Amniotic epithelial cell (primary cell): Measurements from ENCODE around the gene MMP10.
"Not testable (repeated sequence)": the region's sequence is repeated elsewhere in the genome, so short reads cannot be mapped to it uniquely, and the experiment has no call there.

Experiments used
- DNase-seq: peaks from one replicate; pipeline ENCODE4 v3.0.0-alpha.2; 2010; ENCODE audit warnings: low read depth

MMP10 gene

DNA sequence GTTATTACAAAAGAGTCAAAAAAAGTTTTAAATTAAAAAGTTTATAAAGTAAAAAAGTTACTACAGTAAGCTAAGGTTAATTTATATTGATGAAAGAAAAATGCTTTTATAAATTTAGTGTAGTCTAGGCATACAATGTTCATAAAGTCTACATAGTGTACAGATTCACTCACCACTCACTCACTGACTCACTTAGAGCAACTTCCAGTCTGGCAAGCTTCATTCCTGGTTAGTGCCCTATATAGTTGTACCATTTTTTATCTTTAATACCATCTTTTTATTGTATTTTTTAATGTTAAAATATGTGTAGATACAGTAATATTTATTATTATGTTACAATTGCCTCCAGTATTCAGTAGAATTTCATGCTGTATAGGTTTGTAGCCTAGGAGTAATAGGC lies 2.6 kb upstream of the MMP10 start:
- DNase-seq: no peak

DNA sequence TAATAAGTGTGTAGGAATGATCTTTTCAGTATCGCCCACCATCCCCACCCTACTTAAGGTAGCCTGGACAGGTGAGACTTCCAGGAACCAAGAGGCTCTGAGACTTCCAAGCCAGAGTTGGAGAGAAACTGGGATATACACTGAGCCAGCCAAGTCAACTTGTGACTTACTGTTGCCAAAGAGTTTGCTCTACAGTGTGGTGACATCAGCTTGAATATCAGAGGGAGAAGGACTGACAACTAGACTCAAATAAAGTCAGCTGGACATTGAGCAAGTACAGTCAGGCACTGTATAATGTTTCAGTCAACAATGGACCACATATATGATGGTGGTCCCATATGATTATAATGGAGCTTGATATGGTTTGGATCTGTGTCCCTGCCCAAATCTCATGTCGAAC lies 1.2 kb upstream of the MMP10 start:
- no peak for DNase-seq

DNA sequence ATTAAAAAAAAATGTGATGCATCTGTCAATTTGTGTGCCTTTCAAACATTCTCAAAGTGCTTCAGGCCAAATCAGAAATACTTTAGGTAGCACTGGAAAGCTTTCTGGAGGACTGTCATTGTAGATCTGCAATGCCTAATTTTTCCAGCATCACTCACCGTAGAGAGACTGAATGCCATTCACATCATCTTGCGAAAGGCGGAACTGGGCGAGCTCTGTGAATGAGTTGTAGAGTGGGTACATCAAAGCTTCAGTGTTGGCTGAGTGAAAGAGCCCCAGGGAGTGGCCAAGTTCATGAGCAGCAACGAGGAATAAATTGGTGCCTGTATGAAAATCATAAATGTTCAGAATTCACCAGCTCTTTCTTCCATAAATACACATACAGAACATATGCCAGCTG lies 4.0 kb downstream of the MMP10 start:
- DNase-seq: no peak

DNA sequence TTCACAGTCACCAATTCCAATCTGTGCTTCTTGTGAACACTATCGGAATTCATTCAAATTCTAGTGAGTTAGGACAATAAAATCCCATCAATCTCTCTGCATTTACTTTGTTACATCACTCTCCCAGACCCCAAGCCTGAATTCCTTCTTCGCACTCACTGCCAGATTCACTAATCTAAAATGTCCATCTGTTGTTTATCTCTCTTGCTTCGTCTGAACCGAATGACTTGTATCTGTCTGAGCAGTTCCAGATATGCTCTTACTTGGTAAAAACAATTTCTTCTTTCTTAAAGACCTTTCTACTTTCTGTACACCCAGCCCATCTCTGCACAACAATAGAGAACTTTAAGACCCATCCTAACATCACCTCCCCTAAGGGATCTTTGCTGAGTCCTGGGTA lies 7.0 kb downstream of the MMP10 start:
- peak; percentile 36 for DNase-seq

DNA sequence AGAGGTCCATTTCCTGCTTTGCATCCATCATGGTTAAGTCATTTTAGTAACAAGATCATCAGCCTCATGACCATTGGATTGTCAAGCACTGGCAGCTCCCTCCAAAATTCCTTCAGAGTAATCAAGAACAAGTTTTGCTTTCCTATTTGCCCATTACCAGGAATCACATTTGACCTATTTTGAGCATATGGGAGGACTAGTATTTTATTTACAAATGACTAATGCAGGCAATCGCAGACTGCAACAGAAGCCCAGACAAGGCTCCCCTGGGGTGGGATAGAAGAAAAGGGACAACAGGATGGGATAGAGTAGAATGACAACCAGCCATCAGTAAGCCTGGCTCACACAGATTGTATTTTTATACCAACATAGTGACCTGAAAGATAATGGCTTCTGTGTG lies 9.1 kb downstream of the MMP10 start:
- DNase-seq: no peak

DNA sequence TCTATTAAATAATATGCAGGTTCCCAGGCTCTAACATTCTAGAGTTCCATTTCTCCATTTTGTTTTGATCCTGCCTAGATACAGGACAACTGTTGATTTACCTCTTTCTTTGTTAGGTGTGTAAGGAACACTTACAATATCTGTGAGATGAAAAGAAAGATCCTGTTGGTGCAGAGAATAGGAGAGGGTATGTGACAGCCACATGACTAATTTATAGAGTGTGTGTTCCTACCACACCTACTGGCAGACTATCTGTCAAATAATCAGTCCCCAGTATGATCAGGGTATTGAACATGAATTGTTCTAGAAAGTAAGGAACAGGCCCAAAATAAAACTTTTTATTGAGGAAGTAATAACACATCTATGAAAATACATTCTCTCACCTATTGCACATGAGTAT lies 10.2 kb downstream of the MMP10 start:
- no peak for DNase-seq

DNA sequence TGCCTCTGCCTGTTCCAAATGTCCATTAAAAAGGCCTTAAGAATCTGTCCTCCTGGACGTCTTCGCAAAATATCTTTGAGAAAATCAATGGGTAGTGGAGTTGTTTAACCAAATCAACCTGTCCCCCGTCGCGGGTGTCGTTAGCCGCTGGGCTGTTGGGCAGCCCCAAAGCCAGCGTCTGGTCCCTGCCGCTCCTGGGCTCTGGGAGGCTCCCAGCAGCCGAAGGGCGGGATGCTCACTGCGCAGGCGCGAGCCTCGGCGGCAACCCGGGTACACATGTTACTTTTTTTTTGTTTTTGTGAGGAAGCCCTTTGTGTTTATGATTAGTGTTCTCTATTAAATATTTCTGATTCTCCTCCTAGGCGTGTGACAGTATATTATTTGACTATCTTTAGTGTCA lies 12.6 kb downstream of the MMP10 start:
- no peak for DNase-seq

DNA sequence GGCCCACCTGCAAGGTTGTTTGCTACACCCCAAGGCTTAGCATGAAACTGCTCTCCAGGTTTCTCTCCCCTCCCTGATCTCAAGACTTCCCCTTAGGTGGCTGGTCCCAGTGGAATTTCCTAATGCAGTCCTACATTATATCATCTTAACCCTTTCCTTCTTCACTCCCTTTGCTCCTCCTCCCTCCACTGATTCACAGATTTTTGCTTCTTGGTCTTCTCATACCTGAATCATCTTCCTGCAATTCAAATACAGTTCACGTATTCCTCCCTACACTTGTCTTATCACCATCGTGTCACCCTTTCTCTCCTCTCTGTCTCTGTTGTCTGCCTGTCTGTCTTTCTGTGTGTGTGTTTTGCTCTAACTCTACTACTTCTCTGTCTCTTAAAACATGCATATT lies 17.0 kb downstream of the MMP10 start:
- peak; percentile 8 for DNase-seq

DNA sequence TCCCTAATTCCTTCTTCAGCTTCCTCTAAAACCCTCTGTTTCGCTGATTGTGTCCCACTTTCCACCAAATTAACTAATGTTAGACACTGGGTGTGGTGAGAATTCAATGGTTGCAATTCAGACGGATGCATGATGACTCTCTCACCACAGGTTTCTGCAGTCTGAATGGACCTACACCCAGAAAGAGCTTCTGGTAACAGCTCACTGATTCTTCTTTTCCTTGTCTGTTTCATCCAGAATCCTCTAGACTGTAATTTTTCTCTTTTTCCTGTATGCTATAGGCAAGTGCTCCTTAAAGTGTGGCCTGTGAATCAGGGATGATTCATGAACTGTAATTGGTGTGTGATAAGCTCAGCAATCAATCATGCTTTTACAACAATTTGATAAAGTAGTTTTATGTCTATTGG lies 18.1 kb downstream of the MMP10 start:
- DNase-seq: peak; percentile 40

DNA sequence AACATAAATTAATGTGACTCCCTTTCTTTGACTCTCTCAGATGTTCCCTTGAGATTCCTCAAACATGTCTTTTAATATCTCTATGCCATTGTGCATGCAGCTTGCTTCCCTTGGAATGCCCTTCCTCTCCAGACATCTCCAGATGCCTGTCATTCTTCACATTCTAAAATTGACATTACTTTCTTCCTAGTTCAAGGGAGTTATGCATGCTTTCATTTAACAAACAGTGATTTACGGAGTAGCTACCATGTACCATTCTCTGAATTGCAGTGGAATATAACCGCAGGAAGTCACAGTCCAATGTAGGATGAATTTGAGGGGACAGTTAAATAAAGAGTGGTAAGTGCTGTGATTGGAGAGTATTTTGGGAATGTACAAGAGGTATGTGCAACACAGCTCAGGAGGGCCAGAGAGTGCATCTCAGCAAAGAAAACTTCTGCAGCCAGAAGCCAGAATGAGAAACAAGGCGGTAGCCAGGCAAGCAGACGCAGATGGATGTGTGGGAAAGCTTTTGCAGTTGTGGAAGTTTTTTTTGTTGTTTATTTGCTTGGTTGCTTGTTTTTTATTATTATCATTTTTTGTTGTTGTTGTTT lies 18.7 kb downstream of the MMP10 start:
- DNase-seq: peak; percentile 43

DNA sequence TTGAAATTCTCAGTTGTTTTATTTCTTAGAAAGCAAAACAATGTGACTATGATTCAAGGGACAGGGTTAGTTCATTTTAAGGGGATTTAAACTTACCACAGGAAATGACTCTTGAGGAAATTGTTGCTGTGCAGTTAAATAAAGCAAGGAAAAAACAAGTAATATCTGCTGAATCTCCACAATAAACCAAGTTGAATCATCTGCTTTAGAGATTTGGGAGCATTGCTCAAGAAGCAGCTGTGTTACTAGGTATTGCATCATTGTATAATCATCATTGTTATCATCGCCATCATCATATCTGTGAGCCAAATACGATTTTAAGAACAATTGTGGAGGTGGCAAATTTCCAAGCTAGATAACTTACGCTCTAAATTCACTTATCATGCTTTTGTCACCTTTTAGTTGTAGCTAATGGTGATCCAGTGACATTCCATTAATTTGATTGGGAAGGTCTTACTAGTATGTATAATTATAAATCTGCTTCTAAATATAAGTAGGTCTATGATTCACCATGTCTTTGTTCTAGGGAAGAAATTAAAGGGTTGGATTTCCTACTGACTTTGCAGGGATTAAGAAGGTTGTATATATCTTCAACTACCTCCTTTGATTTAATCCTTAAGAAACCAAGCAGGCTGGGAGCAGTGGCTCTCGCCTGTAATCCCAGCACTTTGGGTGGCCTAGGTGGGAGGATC lies 19.9 kb downstream of the MMP10 start:
- DNase-seq: peak; percentile 98

DNA sequence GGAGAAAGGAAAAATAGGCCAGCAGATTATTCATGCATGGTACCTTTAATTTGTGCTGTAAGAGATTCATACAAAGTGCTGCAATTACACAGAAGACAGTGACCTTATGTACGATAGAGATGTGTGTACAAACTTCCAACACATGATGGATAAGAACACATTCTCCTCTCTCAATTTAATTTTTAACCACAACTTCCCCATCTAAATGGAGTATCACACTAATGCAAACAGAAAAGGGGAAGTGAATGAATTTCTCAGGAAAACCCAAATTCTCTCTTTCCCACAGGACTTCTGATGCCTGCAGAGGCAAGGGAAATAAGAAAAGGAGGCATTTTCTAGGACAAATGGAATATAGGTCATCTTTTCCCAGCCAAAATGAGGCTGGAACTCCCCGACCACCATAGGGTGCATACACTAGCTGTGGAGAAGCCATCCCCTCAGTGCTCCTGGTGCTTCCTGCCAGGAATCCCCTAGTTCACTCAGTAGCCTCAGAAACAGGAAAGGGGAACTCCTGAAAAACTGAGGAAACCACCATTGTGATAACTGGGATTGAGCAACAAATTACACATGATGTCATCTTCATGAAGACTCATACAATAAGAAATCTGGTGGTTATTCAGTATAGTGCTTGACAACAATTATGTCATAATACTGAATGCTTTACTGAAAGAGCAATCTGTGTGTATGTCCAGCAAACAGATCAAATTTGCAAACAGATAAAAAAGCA lies 22.4 kb downstream of the MMP10 start:
- peak; percentile 94 for DNase-seq

DNA sequence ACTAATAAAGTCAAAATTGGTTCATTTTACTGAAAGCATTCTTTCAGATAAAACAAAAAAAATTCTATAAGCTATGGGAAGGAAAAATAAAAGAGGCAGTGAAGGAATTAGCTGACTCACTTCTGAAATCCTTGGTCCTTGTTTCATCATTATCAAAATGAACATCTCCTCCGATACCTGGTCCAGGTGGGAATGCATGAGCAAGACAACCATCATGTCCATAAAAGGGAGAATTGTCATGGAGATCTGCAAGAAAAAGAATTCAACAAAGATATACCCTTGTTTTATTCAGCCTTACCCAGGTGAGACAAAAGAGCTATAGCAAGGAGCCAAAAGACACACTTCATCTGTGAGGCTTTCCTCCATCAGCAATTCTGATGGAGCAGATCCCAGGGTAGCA lies 27.2 kb downstream of the MMP10 start:
- DNase-seq: no peak

DNA sequence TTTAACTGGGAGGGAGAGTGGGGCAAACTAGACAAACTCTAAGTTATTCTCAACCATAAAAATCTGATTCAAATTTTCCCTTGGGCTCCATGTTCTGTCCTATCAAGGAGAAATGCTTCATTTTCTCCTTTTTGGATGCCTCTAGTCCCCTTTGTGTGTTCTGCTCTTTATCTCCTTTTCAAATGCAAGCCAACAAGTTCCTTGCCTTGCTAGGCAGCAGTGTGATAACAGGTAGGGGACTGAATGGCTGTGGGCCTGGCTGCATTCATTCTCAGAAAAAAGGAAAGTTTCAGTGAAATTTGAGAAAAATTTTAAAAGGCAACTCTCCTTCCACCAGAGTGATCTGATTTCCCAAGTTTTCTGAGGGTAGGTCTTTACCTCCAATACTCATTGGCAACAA lies 28.8 kb downstream of the MMP10 start:
- no peak for DNase-seq

DNA sequence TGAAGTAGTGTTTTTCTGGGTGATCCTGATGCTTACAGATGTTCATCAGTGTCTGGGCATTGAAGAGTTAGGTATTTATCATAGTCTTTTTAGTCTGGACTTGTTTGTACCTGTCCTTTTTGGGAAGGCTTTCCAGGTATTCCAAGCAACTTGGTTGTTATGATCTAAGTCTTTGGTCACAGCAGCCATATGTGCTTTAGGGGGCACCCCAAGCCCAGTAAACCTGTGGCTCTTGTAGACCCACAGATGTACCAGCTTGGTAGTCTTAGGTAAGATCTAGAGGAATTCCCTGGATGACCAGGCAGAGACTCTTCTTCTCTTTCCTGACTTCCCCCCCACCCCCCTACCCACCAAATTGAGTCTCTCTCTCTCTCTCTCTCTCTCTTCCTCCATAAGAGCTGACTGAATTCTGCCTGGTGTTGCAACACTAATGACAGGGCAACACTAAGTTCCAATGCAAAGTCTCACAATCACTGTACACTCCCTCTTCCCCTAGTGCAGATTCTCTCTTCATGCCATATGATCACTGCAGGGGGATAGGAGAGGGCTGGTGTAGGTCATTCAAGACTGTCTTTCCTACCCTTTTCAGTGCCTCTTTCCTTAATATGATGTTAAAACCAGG lies 31.2 kb downstream of the MMP10 start:
- peak; percentile 14 for DNase-seq

DNA sequence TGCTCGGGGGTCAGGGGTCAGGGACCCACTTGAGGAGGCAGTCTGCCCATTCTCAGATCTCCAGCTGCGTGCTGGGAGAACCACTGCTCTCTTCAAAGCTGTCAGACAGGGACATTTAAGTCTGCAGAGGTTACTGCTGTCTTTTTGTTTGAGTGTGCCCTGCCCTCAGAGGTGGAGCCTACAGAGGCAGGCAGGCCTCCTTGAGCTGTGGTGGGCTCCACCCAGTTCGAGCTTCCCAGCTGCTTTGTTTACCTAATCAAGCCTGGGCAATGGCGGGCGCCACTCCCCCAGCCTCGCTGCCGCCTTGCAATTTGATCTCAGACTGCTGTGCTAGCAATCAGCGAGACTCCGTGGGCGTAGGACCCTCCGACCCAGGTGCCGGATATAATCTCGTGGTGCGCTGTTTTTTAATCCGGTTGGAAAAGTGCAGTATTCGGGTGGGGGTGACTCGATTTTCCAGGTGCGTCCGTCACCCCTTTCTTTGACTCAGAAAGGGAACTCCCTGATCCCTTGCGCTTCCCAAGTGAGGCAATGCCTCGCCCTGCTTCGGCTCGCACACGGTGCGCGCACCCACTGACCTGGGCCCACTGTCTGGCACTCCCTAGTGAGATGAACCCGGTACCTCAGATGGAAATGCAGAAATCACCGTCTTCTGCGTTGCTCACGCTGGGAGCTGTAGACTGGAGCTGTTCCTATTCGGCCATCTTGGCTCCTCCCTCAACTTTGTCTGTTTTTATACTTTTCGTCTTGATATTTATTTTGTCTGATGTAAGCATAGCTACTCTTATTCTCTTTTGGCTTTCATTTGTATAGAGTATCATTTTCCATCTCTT lies 33.5 kb downstream of the MMP10 start:
- not testable (repeated sequence) for DNase-seq

DNA sequence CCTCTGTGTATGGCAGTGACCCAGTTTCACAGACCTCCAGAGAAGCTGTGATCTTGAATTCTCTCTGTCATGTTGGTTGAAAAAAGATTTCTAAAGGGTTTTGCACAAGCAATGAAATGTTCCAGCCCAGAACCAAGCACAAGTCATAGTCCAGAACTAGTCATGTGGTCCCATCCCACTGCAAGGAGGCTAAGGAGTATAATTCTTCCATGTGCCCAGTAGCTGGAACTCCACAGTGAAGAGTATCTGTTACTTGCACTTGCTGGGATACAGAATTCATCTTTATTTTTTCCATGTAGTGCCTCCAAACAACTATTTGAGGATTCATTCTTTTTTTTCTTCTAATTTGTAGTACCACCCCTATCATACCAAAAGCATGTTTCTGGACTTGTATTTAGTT lies 45.8 kb downstream of the MMP10 start:
- DNase-seq: no peak

DNA sequence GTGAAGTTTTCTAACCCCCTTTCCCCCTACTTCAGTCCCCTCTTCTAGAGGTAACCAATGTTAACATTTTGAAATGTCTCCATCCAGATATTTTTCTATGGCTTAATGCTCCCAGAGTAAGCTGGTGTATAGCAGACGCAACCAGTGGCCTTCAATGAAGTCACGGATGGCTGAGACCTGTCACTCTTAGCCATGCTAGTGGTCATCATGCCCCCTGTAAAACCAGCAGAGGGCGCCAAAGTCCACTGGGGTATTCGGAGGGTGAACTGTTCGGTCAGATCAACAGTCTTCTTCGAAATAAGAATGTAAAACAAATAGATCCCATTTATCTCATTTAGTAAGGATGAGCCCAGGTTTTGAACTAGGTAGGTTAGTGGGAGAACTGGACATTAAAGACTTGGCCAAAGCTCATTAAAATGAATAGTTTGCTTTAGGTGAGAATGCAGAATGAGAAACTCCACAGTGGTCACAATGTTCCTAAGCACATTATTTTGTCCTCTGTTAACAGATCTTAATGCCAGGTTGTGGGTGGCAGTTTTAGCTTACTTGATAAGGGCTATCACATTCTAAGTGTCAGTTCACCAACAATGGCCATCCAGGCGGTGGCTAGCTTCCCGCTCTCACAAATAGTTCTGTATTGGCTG lies 47.1 kb downstream of the MMP10 start:
- DNase-seq: peak; percentile 42

DNA sequence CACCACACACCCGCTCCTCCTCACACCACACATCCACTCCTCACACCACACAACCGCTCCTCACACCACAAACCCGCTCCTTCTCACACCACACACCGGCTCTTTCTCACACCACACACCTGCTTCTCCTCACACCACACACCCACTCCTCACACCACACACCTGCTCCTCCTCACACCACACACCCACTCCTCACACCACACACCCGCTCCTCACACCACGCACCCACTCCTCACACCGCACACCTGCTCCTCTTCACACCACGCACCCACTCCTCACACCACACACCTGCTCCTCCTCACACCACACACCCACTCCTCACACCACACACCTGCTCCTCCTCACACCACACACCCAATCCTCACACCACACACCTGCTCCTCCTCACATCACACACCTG lies 49.5 kb downstream of the MMP10 start:
- DNase-seq: not testable (repeated sequence)

DNA sequence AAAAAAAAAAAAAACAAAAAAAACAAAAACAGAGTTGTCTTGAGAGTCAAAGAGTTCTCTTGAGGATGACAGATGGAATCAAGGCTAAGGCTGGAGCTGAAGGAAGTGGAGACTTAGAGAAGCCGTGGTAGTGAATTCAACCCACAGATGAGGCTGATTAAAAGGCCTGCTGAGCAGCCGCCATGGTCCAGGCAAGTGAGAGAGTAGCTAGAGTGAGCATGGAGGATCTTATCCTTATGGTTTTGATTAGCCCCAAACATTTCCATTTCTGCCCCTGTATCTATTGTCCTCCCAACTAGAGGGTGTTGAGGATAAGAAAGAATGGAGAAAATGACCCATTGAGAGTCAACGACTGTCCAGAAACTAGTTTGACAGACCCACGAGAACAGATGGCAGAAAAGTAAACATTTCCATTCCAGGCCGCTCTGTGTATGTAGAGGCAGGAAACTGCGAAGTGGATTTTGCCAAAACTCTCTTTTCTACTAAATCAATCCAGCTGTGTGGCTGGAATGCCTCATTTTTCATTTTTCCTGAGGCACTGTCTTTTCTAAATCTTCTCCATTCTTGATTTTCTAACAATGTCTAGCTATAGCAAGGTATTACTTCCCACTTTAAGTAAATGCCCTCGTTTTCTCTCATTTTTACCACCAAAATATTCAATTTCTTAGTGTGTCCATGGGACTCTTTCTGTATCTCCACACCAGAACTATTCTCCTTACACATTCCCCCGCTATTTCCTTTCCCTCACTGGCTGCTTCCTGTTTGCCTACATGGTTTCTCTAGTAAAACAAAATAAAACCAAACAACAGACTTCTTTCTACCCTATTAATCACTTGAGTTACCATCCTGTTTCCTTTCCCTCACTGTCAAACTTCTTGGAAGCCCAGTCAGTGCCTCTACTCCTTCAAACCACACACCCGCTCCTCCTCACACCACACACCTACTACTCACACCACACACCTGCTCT lies 50.3 kb downstream of the MMP10 start:
- no peak for DNase-seq
